GM21367 (cell line): ENCODE results near the gene HEPACAM2.

ENCODE experiments used
- ATAC-seq: cut with Tn5 transposase; IDR thresholded peaks from one replicate; pipeline ENCODE4 v1.9.1; 2021; ENCODE audit not compliant: unreplicated experiment

HEPACAM2 gene

DNA sequence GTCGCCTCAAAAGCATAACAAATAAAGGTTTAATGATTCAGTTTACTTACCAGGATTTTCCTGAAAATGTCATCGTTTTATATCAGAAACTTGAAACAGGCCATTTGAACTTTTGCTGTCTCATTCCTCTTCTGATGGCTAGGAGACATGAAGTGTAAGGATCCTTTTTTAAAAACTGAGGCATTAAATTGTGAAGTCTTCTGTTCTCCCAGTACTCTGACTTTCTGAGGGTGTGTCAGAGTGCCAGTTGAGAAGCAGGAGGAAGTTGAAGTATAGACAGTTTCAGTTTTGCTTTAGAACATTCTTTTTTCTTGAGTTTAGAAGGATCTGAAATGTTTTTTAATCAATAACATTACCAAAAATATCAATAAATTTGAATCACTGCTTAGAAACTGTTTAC lies 78.1 kb downstream of the HEPACAM2 start, which contains the start of gene SAMD9L:
SAMD9L (minus strand) TSS at position 242 of the 400 bp plus-strand sequence. CDS start 12,414 bp downstream, outside the sequence.
- peak; percentile 56 for ATAC-seq

DNA sequence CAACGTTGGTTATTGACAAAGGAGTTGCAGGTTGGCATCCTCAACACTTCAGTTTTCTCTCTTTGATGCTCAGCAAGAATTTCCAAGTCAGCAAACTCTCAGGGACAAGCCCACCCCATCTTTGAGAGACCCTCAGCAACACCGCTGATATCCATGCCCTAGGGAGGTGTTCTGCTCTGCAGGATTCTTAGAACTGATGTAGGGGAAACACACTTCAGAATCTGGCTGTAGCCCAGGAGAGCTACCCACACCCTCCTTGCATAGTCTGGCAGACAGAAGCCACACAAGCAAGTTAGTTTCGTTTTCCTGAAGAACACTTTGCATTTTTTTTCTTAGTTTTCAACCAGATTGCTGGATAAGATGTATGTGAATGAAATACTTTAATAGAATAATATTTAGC lies 78.9 kb downstream of the HEPACAM2 start:
- ATAC-seq: peak; percentile 87

DNA sequence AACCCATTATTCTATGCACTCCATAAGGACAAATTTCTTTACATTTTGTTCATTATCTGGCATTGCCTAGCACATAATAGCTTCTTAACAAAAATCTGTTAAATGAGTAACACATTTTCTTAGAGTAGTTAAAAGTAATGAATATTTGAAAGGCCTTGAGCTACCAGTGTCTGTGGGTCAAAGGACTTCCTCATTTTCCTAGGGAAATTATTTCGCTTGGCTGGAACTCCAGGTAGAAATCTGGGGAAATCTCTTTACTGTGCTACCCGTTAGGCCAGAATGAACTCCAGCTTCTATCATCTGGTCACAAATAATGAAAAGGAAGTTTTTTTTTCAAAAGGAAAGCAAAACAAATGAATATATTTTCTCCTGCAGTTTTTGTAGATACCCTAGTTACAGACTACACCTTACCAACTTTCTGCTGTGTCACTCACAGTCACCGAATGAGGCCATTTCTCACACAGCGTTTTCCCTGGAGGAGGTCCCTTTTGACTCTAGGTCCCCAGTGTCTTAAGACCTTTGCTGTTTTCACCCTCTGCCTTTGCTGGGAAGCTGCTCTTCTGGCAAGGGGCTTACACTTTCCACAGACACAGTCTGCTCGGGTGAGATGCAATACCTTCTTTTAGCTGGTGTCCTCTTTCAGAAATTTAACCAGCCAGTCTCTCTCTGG lies 79.7 kb downstream of the HEPACAM2 start:
- peak; percentile 37 for ATAC-seq

DNA sequence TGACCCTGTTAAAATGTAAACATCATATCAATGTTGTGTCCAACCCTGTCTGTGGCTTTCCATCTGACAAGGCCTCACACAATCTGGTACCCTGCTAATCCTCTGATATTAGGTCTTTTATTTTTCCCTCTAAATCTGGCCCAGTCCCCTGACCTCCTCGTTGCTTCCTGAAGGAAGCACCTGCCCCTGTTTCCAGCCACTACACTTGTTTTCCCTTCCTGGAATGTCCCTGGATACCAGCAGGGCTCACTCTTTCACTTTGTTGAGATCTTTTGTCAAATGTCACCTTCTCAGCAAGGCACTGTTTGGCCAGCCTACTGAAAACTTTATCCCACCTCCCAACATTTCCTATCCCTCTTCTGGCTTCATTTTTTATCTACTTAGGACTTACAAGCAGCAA lies 80.2 kb downstream of the HEPACAM2 start:
- ATAC-seq: no peak

DNA sequence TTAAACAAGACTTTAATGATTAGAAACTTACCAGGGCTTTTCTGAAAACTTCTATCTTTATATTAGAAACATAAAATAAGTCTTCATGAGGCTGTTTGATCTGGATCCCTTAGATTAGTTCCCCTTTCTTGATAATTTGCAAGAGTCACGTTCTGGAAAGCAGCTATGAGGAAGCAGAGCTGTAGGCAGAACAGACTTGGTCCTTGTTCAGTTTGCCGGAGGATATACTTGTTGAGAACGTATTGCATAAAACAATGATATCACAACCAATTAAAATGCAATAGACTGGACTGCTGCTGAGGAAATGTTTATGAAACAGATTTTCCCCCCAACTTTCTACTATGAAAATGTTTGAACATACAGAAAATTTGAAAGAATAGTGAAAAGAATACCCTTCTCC lies 80.9 kb downstream of the HEPACAM2 start:
- ATAC-seq: no peak

DNA sequence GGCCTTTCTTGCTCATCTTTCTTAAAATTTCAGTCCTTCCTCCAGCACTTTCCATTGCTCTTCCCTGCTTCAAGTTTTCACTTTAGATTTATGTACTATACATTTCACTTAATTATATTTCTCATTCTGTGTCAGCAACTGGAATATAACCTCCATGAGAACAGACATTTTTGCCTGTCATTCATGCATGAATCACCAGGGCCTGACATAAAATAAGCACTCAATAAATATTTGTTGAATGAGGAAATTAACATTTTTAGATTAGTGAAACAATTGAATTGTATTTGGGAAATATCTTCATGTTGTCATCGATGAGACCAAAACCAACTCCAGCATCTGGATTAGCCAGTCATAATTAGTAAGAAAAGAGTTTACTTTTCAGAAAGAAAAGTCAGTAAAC lies 84.1 kb downstream of the HEPACAM2 start:
- no peak for ATAC-seq

DNA sequence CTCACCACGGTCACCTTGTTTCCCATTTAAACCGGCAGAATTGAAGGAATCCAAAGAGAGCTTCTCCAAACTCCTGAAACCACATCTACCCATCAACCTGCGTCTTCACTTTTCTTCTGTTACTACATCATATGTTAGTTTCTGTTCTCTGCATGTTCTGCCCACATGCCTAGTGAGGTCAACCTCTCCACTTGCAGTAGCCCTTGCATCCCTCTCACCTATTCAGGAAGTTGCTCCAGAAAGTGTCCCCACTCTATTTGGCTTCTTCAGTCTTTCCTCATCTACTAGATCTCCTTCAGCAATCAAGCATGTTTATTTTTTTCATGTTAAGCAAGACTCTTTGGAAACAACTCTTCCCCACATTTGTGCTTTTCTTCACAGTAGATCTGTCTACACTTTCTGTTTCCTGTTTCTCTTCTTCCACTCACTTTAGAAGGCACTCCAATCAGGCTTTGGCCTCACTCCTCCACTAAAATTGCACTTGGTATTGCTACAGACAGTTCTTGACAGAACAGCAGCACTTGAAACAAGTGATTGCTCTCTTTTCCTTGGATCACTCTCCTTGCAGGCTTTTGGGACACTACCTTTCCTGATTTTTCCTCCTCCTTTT lies 85.6 kb downstream of the HEPACAM2 start:
- no peak for ATAC-seq

DNA sequence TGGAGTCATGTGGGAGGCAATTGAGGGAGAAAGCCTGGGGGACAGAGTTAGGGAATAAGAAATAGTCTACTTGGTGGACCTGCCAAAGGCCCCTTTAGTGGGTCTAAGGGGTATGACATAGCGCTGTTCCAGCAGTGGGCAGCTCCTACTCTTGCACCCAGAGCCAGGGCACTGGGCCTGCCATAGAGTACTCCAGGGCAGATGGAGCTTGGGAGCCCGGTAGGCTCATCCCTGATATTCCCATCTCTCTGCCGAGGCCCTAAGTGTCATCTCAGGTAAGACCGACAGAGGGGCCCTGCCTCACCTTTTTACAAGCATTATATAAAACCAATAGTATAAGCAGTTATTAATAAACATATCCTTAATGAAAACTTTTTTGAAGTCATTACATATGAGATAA lies 87.7 kb downstream of the HEPACAM2 start:
- no peak for ATAC-seq
